GM18502 (cell line): ENCODE measurements around the gene SLC38A10.

Experiments
- ATAC-seq: cut with Tn5 transposase; IDR thresholded peaks from one replicate; pipeline ENCODE4 v1.9.1; 2021; ENCODE audit warnings: mild to moderate bottlenecking; ENCODE audit not compliant: unreplicated experiment, poor library complexity

The SLC38A10 gene

GRCh38 chr17:81260641-81261040, 34.5 kb downstream of the SLC38A10 start:
- no peak for ATAC-seq

GRCh38 chr17:81260171-81260570, 34.9 kb downstream of the SLC38A10 start:
- no peak for ATAC-seq

GRCh38 chr17:81259058-81259605, 36.0 kb downstream of the SLC38A10 start:
- ATAC-seq, result no peak

DNA sequence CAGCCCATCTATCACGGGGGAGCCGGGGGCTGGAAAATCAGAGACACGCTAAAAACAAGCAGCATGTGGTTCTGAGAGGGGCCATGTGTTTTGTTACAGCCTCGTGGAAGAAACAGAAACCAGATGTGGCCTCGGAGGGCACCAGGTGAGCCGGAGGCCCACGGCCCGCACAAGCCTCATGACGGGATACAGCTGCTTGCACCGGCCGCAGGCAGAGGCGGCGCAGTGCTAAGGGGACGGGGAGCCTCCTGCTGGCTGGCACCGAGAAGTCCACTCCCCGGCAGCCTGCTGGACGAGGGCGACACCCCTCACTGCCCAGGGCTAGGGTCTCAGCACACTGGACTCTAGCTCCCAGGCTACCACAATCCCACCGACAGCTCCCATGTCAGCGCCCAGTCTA, 36.8 kb downstream of the SLC38A10 start:
- no peak for ATAC-seq

- no peak for ATAC-seq
Observed at GRCh38 chr17:81257533-81257932, 37.6 kb downstream of the SLC38A10 start.

GRCh38 chr17:81256616-81257015, 38.5 kb downstream of the SLC38A10 start:
- no peak for ATAC-seq

DNA sequence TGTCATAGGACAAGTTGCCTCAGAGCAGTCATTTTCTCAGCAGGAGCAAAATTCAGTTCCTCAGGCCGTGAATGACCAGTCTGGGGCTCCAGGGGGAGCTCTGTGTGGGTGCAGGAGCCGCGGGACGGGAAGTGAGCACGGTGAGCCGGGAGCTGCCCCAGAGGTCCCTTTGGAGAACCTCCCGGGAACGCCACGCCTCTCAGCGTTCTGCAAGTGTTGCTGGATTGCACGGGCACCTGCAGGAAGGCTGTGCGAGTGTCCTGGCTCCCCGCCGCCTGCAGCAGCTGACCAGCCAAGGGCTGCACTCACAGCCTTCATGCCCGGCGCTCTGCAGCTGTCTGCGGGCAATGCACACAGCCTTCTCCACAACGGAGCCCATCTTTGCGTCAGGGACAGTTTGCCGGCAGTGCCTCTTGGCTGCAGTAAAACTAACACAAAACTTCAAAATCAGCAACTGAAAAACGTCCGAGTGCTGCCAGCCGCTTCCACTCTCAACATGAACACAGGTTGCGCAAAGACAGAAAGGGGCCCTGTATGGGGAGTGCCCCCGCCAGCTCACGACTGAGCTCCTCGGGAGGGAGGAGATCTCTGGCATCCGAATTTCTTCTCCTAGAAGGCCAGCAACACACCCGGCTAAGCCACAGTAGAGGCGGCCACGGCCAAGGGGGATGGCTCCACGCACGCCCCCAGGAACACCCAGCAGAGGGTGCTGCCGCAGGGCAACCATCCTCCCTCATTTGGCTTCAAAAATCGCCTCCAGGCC, 40.0 kb downstream of the SLC38A10 start:
- no peak for ATAC-seq

DNA sequence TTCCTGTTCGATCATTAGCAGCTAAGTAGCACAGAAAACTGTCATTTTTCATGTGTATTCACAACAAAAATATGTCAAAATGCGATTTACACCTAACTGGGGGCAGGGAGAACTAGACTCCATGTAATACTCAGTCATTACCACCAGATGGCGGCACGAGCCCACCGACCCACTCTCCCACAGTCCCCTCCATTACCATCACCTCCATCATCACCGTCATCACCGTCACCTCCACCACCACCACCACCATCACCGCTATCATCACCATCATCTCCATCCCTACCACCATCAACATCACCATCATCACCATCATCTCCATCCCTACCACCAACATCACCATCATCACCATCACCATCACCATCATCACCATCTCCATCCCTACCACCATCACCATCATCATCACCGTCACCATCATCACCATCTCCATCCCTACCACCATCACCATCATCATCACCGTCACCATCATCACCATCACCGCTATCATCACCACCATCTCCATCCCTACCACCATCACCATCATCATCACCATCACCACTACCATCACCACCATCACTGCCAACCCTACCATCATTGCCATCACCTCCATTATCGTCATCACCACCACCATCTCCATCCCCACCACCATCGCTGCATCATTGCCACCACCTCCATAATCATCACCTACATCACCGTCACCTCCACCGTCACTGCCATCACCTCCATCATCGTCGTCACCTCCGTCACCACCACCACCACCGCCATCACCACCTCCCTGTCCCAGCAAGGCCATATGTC, 41.6 kb downstream of the SLC38A10 start:
- ATAC-seq, result no peak

- ATAC-seq, result no peak
Observed at GRCh38 chr17:81252987-81253329, 42.1 kb downstream of the SLC38A10 start.

DNA sequence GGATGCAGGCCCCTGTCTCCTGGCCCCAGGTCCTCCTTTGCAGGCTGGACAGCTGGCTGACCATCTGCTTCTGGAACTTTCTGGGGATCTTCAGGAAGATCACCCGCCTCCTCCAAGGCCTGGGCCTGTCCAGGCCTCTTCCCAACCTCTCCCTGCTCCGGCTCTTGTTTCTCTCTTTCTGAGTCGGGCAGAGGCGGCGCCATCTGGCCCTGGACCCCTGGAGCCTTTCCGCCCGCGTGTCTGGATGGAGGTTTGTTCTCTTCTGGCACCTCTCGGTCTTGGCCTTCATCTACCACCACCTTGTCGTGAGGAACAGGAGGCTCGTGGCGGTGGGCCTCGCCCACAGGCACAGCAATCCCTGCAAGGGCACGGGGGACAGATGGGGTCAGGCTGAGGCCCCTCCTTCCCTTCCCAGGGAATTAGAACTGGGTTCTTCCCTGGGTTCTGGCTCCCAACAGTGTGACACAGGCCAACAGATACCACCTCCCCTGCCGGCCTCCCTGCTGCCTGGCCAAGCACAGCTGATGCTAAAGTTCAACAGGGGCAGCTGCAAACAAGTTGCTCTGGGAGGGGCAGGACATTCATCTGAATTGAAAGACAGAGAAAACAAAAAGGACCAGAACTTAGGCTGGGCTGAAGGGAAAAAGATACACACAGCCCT, 42.7 kb downstream of the SLC38A10 start:
- ATAC-seq, result no peak

DNA sequence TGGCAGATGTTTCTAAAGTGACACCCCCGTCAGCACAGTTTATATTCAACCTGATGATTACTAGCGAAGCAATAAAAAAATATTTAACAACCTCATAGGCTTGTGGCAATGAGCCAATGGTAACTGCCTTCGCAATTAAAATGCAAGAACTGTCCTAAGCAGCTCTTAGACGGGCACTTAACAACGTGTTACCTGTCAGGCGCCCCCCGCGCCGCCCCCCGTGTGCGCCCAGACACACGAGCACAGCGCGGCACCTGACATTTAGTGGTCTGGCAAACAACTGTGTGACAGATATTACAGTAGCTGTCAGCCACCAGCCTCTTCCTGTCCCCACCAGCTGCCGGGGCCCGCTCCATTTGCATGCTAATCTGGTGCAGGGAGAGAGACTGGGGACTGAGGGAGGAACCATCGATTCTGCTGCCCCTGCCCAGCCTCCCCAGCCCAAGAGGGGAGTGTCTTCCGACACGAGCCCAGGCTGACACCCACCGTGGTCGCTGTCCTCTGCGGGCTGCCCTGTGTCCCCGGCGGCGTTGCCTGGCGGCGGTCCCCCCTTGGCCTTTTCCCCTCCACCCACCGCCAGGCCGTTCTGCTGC, 43.3 kb downstream of the SLC38A10 start:
- no peak for ATAC-seq

- no peak for ATAC-seq
Observed at GRCh38 chr17:81251094-81251708, 43.9 kb downstream of the SLC38A10 start.

DNA sequence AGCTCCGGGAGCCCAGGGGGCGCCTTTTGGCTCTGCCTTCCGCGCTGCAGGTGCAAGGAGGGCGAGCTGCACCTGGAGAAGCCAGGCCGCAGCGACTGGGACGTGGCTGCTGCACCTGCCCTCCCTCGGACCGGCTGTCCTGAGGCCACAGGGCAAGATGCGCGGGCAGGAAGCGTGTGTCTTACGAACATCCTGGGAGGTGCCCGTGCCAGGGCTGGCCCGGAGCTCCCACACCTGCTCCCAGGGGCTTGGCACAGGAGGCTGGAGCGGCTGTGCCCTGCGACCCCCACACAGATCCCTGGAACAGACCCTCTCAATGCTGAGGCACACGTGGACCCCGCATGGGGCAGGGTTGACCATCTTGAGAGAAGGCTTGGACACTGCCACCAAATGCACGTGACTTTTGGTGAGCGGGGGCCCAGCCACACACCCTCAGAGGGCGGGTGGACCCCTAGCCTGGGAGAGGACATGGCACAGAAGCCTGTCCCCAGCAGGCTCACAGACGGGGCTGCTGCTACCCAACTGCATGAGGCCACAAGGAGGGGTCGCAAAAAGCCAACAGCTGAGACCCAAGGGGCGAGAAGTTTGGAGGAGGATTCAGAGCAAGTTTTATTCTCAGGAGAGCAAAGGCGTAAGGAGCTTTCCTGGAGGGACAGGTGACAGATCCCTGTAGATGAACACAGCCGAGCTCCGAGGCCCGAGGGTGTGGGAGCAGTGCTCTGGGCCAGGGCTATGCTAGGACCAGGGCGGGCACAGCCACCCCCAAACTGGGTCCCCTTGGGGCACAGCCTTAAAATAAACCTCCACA, 44.6 kb downstream of the SLC38A10 start:
- ATAC-seq, result no peak

DNA sequence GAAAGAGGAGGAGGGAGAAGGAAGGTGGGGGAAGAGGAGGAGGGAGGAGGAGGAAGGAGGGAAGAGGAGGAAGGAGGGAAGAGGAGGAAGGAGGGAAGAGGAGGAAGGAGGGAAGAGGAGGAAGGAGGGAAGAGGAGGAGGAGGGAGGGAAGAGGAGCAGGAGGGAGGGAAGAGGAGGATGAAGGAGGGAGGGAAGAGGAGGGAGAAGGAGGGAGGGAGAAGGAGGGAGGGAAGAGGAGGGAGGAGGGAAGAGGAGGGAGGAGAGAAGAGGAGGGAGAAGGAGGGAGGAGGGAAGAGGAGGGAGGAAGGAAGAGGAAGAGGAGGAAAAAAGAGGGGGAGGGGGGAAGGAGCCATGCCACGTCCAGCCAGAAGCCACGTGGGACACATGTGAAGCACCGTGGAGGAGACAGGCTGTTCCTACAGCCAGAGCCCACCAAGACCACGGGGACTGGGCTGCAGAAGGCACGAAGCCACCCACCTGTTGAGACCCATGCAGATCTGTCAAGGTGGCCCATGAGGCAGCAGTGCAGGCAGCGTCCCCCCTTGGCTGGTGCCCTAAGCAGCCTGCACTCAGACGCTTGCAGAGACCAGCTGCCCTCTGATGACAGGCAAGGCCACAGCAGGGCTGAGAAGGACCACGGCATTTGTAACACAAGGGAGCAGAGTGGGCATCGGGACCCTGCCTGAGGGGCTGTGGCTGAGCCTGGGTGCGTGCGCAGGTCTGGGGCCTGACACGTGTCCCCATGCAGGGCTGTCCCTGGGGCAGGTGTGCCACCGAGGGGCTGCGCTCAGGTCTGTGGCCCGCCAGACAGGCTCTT, 45.7 kb downstream of the SLC38A10 start:
- no peak for ATAC-seq

GRCh38 chr17:81248649-81249048, 46.5 kb downstream of the SLC38A10 start:
- no peak for ATAC-seq

- ATAC-seq, result no peak
Observed at GRCh38 chr17:81247339-81247990, 47.6 kb downstream of the SLC38A10 start.

DNA sequence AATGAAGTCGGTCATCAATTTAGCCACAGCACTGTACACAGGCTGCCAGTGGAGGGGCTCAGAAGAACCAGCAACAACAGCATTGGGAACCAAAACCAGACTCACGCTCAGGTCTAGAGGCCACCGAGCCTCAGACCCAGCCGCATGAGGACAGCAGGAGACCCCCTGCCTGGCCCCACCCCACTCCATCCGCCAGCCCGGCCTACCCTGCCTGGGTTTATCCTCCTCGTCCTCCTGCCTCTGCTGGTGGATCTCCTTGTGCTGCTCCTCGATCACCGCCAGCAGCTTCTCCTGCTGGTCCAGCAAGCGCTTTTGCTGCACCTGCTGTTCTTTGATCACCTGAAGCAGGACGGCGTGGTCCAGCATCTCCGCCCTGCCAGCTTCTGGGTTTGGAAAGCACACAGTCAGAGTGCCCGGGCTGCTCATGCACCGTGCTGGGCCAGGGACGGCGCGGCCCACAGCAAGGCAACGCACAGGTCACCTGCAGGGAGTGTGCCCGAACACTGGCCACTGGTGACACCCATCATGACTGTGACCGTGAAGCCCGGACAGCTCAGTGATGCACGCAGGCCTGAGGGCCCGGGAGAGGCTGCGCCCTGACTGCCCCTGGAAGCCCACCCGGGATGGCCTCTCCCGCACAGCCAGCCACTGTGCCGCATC, 48.3 kb downstream of the SLC38A10 start:
- ATAC-seq, result no peak

DNA sequence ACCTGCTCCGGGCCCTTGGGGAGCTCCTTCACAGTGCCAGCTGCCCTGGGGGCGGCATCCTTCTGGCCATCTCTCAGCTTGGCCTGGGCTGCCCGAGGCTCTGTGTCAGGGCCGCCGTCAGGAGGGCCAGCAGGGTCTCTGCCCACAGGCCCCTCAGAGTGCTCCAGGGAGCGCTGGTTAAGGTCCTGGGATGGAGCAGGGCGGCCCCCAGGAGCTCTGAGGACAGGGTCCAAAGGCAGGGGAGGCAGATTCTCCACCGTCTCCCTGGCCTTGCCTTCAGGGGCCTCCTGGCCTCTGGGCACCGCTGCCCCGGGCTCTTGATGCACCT, 48.8 kb downstream of the SLC38A10 start:
- no peak for ATAC-seq
